ENCODE results near the gene TCF7L1.

TCF7L1 gene

DNA sequence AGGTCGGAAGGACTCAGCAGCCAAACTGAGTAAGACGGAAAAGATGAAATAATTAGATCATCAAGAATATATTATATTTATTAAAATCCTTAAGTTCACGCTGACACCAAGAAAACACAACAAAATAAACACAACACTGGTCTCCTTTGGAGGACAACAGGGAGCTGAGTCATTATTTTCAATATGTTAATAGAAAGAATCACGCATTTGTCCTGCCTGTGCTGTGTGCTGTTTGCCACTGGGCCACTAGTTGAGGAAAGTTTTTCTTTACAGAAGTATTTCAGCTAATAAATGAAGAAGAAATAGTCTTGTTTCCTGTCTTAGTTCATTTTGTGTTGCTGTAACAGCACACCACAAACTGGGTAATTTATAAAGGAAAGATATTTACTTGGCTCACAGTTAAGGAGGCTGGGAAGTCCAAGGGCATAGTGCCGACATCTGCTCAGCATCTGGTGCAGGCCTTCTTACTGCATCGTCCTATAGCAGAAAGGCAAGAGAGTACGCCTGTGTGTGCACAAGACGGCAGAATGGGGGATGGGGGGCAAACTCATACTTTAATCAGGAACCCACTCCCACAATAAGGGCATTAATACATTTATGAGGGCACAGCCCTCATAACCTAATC is 88.0 kb downstream of the TCF7L1 start:
- DNase-seq (ENCODE audit: low spot score), result no peak

DNA sequence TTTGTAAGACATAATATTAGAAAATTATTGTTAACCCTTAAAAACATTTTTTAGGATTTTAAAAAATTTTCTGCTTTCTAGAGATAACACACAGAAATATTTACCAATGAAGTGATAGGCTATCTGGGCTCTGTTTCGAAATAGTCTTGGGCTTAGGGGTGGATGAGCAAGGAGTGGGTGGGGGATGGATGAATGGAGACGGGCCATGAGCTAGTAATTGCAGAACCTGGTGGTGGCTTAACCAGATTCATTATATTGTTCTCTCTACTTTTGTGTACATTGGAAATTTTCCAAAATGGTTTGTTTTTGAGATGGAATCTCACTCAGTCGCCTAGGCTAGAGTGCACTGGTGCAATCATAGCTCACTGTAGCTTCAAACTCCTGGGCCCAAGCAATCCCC is 89.6 kb downstream of the TCF7L1 start:
- no peak for DNase-seq (ENCODE audit: low spot score)

DNA sequence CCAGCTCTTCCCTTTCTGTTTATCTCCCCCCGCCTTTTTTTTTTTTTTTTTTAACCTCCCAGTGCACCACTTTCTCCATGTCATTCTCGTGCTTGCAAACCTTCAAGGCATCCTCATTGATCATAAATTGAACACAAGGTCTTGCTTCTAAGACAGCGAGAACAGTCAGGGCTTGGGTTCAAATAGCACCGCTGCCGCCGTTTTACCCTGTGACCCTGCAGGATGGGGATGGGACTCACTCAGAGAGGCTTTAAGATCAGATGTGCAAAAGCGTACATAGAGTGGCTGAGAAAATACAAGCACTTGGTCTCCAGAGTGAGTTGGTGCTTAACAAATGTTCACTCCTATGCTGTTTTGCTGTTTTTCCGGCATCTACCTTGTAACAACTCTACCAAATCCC is 93.6 kb downstream of the TCF7L1 start:
- no peak for DNase-seq (ENCODE audit: low spot score)

- DNase-seq (ENCODE audit: low spot score), result no peak
Measured at GRCh38 chr2:85230679-85231467, 97.7 kb downstream of the TCF7L1 start.

DNA sequence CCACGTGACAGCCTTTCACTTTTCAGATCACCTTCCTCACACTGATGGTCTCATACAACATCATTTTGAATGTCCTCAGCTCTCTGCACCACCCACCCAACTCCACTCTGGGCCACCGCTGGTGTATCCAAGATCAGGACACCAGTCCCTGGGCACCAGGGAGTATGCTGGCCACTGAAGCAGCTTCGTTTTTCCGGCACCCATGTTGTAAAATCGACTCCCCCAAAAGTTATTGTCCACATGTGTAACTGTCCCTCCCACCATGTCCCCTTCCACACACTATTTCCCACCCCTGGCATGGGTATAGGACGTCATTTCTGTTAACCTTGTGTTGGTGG is 98.2 kb downstream of the TCF7L1 start:
- DNase-seq (ENCODE audit: low spot score), result no peak

- DNase-seq (ENCODE audit: low spot score), result no peak
Measured at GRCh38 chr2:85231952-85232351, 98.8 kb downstream of the TCF7L1 start.

GRCh38 chr2:85234868-85235267 is 101.7 kb downstream of the TCF7L1 start:
- peak; percentile 68 for DNase-seq (ENCODE audit: low spot score)

DNA sequence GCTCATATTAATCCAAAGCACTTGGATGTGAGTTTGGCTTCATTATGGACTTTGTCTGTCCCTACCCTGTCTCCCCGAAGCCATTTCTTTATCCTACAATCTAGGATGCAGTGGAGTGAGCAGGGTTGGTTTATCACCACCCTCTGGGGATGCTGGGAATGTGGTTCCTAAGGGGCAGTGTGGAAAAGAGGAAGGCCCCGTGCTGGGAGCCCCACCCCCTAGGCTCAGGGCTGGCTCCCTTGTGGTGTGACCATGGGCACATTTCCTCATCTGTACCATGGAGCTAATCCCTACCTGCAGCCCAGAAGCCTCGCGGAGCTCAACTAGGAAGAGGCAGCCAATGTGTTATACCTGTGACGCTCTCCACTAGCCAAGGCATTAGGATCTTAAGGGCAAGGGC is 102.1 kb downstream of the TCF7L1 start:
- peak; percentile 35 for DNase-seq (ENCODE audit: low spot score)

DNA sequence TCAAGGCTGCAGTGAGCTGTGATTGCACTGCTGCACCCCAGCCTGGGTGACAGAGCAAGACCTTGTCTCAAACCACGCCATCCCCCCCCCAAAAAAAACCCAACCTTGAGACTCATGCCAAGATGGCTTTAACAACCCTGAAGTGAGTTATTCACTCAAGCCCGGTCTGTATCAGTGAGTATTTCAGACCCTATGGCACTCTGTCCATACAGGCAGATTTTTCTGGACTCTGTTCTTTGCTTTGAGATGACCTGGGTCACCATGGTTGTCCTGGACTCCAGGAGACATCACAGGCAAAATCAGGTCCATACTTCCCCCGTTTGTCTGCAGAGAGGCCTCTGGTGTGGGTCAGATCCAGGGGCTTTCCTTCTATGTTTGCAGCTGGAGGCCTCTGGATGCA is 102.9 kb downstream of the TCF7L1 start:
- DNase-seq (ENCODE audit: low spot score), result no peak

DNA sequence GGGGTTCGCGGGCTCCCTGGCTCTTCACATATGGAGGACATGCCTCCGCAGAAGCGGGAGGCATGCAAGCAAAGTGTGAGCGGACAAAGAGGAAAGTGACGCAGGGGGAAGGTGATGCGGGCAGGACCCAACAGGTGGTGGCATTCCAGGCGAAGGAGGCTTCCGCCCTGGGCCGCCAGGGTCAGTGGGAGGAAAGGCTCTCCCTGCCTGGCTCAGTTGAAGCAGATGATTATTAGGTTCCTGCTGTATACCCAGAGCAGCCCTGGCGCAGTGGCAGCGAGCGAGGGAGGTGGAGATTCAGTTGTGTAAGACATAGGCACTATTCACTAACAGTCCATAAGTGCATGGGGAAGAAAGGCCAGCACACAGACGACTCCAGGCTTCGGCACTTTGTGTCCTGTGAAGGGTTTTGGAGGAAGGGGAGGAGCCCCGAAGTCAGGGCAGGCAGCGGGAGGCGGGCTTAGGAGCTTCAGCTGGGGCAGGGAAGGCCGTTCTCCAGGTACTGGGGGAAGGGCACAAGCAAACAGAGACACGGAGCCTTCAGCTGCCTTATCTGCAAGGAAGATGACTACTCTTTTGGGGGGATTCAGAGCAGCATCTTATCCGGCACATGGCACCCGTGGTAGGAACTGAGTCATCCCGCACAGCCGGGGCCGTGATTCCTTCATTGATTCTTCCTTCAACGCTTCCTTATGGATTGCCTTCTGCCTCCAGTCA is 104.8 kb downstream of the TCF7L1 start:
- no peak for DNase-seq (ENCODE audit: low spot score)

DNA sequence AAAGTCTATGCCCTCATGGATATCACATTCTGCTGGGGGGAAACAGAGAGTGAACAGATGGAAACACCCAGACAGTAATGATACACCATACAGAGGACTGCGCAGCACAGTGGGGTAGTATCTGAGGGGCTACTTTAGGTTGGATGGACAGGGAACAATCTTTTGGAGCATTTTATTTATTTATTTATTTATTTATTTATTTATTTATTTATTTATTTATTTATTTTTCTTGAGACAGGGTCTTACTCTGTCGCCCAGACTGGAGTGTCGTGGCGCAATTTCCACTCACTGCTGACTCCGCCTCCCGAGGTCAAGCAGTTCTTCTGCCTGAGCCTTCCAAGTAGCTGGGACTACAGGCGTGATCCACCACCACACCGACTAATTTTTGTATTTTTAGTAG is 105.4 kb downstream of the TCF7L1 start:
- no peak for DNase-seq (ENCODE audit: low spot score)

DNA sequence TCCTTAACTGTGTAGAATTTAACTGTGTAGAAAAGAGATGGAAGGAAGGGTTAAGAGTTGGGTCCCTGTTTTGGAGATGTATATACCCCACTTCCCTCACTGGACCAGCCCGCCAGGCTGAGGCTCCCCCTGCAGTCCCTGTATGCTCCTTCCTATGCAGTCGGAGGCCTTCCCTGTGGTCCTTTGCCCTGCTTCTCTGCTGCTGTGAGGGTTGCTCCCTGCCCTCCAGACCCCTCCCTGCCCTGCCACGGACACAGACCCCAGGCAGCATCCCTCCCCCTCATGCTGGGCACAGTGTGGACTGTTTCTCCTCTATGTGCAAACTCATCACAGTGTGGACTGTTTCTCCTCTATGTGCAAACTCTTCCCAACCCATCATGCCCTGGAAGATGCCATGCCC is 105.9 kb downstream of the TCF7L1 start:
- no peak for DNase-seq (ENCODE audit: low spot score)

- no peak for DNase-seq (ENCODE audit: low spot score)
Measured at GRCh38 chr2:85240055-85240454, 106.9 kb downstream of the TCF7L1 start.

- DNase-seq (ENCODE audit: low spot score), result no peak
Measured at GRCh38 chr2:85242321-85242720, 109.1 kb downstream of the TCF7L1 start.

GRCh38 chr2:85243101-85244072 is 110.2 kb downstream of the TCF7L1 start:
- peak; percentile 63 for DNase-seq (ENCODE audit: low spot score)

GRCh38 chr2:85244828-85245227 is 111.6 kb downstream of the TCF7L1 start:
- no peak for DNase-seq (ENCODE audit: low spot score)

- no peak for DNase-seq (ENCODE audit: low spot score)
Measured at GRCh38 chr2:85245891-85246290, 112.7 kb downstream of the TCF7L1 start.

- DNase-seq (ENCODE audit: low spot score), result no peak
Measured at GRCh38 chr2:85246348-85246747, 113.2 kb downstream of the TCF7L1 start.

DNA sequence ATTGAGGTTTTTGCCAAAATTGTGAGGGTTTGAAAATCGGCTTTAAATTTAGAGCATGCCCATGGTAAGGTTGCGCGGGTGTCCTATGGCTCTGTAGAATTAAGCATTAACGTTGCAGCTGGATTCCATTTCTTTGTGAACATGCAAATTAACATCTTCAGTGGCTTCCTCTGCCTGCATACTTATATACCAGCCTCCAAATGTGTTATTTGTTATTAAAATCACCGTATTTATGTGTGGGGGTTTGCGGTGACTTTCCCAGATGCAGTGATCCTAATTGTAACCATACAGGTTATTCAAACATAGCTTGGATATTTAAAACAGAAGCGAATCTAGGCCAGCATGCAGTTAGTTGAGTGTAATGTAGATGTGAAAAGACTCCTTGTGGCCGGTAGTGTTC is 114.4 kb downstream of the TCF7L1 start:
- no peak for DNase-seq (ENCODE audit: low spot score)

GRCh38 chr2:85248773-85249509 is 115.7 kb downstream of the TCF7L1 start:
- DNase-seq (ENCODE audit: low spot score), result no peak

- no peak for DNase-seq (ENCODE audit: low spot score)
Measured at GRCh38 chr2:85250045-85250444, 116.9 kb downstream of the TCF7L1 start.

Data from SK-N-DZ (cell line).